Breast epithelium (tissue), 3 donors: ENCODE data around the gene CDC42SE2.

Experiments
- CTCF ChIP-seq, 3 donors: fragments of 450-650 bp; IDR thresholded peaks; one replicate each; pipeline ENCODE4 v1.5.1; 2016 to 2017; ENCODE audit warnings: antibody characterized with exemption in 3 of 3, mild to moderate bottlenecking in 3 of 3, moderate library complexity in 3 of 3
- POLR2A ChIP-seq: fragments of 450-650 bp; IDR thresholded peaks from one replicate; pipeline ENCODE4 v1.6.1; 2016; ENCODE audit warnings: antibody characterized with exemption, mild to moderate bottlenecking, moderate library complexity
- POLR2AphosphoS5 ChIP-seq, 3 donors: sonication (generic); formaldehyde crosslinking; IDR thresholded peaks; one replicate each; pipeline ENCODE4 v1.6.1; 2017; ENCODE audit warnings: antibody characterized with exemption in 3 of 3

GRCh38 chr5:131280417-131280816 is 16.6 kb downstream of the CDC42SE2 start:
- TF ChIP-seq CTCF (IDR thresholded peaks at IDR 0.05) (no peak), POLR2A (no peak), POLR2AphosphoS5 (IDR thresholded peaks at IDR 0.05) (no peak)
